Stimulated activated CD8-positive, alpha-beta memory T cell treated with anti-CD3 and anti-CD28 coated beads, Interleukin-15, amount 100 ng/mL, for 4 hours (primary cell): ENCODE results near the gene UNC45B.
"Not testable (repeated sequence)": the region's sequence is repeated elsewhere in the genome, so short reads cannot be mapped to it uniquely, and the experiment has no call there.

ENCODE experiments used
- DNase-seq, 2 donors: peaks; one replicate each; pipeline ENCODE4 v3.0.0-alpha.2; 2020; ENCODE audit warnings: low read depth in 2 of 2

The UNC45B gene

GRCh38 chr17:35147375-35147905, at the start of gene UNC45B:
Gene UNC45B, plus strand, starts transcription at chr17:35147817. Its CDS starts 447 bp downstream, at chr17:35148264.
- no peak for DNase-seq

- no peak for DNase-seq
These were observed 47.7 kb upstream of the UNC45B start for GRCh38 chr17:35099908-35100307.

- no peak for DNase-seq
These were observed 46.6 kb upstream of the UNC45B start for GRCh38 chr17:35101036-35101435.

GRCh38 chr17:35101725-35102124, 45.9 kb upstream of the UNC45B start:
- no peak for DNase-seq

- no peak for DNase-seq
These were observed 44.3 kb upstream of the UNC45B start for GRCh38 chr17:35103271-35103670.

- DNase-seq, result no peak
These were observed 42.7 kb upstream of the UNC45B start for GRCh38 chr17:35104844-35105450.

- not testable (repeated sequence) for DNase-seq
These were observed 36.8 kb upstream of the UNC45B start for GRCh38 chr17:35110791-35111190.

GRCh38 chr17:35116845-35117244, 30.8 kb upstream of the UNC45B start:
- no peak for DNase-seq

- no peak for DNase-seq
These were observed 29.6 kb upstream of the UNC45B start for GRCh38 chr17:35117984-35118383.

GRCh38 chr17:35119370-35120165, 28.0 kb upstream of the UNC45B start, which contains the start of gene RAD51D:
Gene RAD51D, minus strand, starts transcription at chr17:35119860. Its CDS starts 247 bp downstream, at chr17:35119613.
- peak; percentile 50 to 63 for DNase-seq

- no peak for DNase-seq
These were observed 26.3 kb upstream of the UNC45B start, which contains the start of gene FNDC8 for GRCh38 chr17:35121315-35121714. Gene FNDC8, plus strand, starts transcription at chr17:35121615. Its CDS starts 79 bp downstream, at chr17:35121694.

GRCh38 chr17:35127751-35128514, 19.7 kb upstream of the UNC45B start:
- no peak for DNase-seq

GRCh38 chr17:35129154-35129972, 18.3 kb upstream of the UNC45B start:
- no peak for DNase-seq

- no peak for DNase-seq
These were observed 17.7 kb upstream of the UNC45B start for GRCh38 chr17:35129973-35130351.

GRCh38 chr17:35130392-35130791, 17.2 kb upstream of the UNC45B start:
- no peak for DNase-seq

- no peak for DNase-seq
These were observed 15.5 kb upstream of the UNC45B start for GRCh38 chr17:35132099-35132498.

- DNase-seq, result no peak
These were observed 14.6 kb upstream of the UNC45B start for GRCh38 chr17:35132816-35133550.

- no peak for DNase-seq
These were observed 12.3 kb upstream of the UNC45B start for GRCh38 chr17:35135322-35135721.

- no peak for DNase-seq
These were observed 9.4 kb upstream of the UNC45B start for GRCh38 chr17:35138218-35138617.

- peak; percentile 73 to 76 for DNase-seq
These were observed 5.7 kb upstream of the UNC45B start, which contains the start of gene NLE1 for GRCh38 chr17:35141681-35142466. Gene NLE1, minus strand, starts transcription at chr17:35142303. Its CDS starts 28 bp downstream, at chr17:35142275.
